Caco-2 (cell line): ENCODE results near the gene GALE. TPM values are rescaled to one million over a fixed set of nuclear protein-coding genes. Genes with fewer than 3 reads are reported as not detected.

Experiments
- BruUV-seq: library from RNA; stranded (reverse); fragments of 400-500 nt; replicated peaks from 2 replicates; lab custom pipeline; 2021; lab: Mats Ljungman, UMichigan
- CTCF ChIA-PET: fragments of 300-600 bp; sonication (Branson Sonifier 250); formaldehyde crosslinking; loops from one replicate; lab custom pipeline; 2022; ENCODE audit warnings: antibody characterized with exemption; lab: Charles Lee
- POLR2A ChIA-PET: fragments of 300-600 bp; sonication (Branson Sonifier 250); formaldehyde crosslinking; loops from one replicate; lab custom pipeline; 2022; ENCODE audit warnings: antibody characterized with exemption; lab: Charles Lee
- DNase-seq, 2 experiments: peaks; one replicate each; pipeline versions ENCODE4 v3.0.0 to v3.0.0-alpha.2; 2020 to 2022
- H3K27me3 ChIP-seq: replicated peaks from 2 replicates; pipeline ENCODE4 v1.6.0; 2011; ENCODE audit warnings: low read length; ENCODE audit not compliant: control insufficient read depth, insufficient read depth
- H3K36me3 ChIP-seq: 2 replicates; pipeline ENCODE4 v1.5.1; 2011; ENCODE audit warnings: low read length; ENCODE audit not compliant: control insufficient read depth, insufficient read depth
- H3K4me1 ChIP-seq: fragments of 250-450 bp; sonication (Bioruptor Pico); 2 replicates; pipeline ENCODE4 v1.5.1; 2020; ENCODE audit warnings: mild to moderate bottlenecking
- H3K4me3 ChIP-seq: 2 replicates; pipeline ENCODE4 v1.5.1; 2011; ENCODE audit warnings: low read depth, mild to moderate bottlenecking, control low read depth, low read length
- H3K9me3 ChIP-seq: fragments of 250-450 bp; sonication (Bioruptor Pico); 2 replicates; pipeline ENCODE4 v1.5.1; 2020; ENCODE audit warnings: mild to moderate bottlenecking, moderate library complexity
- H3K27ac Mint-ChIP-seq: one replicate; pipeline ENCODE4 v1.8.0; 2022; ENCODE audit warnings: mixed read lengths; ENCODE audit not compliant: unreplicated experiment
- H3K27me3 Mint-ChIP-seq: one replicate; pipeline ENCODE4 v1.8.0; 2022; ENCODE audit warnings: mixed read lengths; ENCODE audit not compliant: insufficient read depth, unreplicated experiment
- H3K36me3 Mint-ChIP-seq: one replicate; pipeline ENCODE4 v1.8.0; 2022; ENCODE audit warnings: mild to moderate bottlenecking, mixed read lengths; ENCODE audit not compliant: insufficient read depth, unreplicated experiment
- H3K4me1 Mint-ChIP-seq: one replicate; pipeline ENCODE4 v1.8.0; 2022; ENCODE audit warnings: low read depth, mixed read lengths; ENCODE audit not compliant: unreplicated experiment
- H3K4me3 Mint-ChIP-seq: one replicate; pipeline ENCODE4 v1.8.0; 2022; ENCODE audit warnings: mild to moderate bottlenecking, moderate library complexity, mixed read lengths; ENCODE audit not compliant: unreplicated experiment
- H3K9me3 Mint-ChIP-seq: one replicate; pipeline ENCODE4 v1.8.0; 2022; ENCODE audit warnings: mixed read lengths; ENCODE audit not compliant: unreplicated experiment
- intact Hi-C: fragments of 100-400 bp; cut with micrococcal nuclease; formaldehyde crosslinking; loops from one replicate; pipeline ENCODE4 v1.10.0; 2022; ENCODE audit not compliant: unreplicated experiment
- total RNA-seq: library from RNA; stranded (reverse); gene quantifications from 2 replicates; pipeline ENCODE4 v1.2.3, GENCODE V29; 2022
- TF ChIP-seq, protein P1 (sequence below), 2 experiments: fragments of 200-600 bp in 1 of 2; IDR thresholded peaks; 1 replicate in 1 of 2; 2 replicates in 1 of 2; pipeline versions ENCODE4 v1.5.1 to v1.8.0; 2011 to 2022; ENCODE audit warnings: antibody characterized with exemption in 1 of 2, control low read depth in 1 of 2, inconsistent platforms in 1 of 2, low read depth in 1 of 2, low read length in 1 of 2, mild to moderate bottlenecking in 1 of 2, moderate library complexity in 1 of 2; ENCODE audit not compliant: insufficient read depth in 1 of 2, severe bottlenecking in 1 of 2, unreplicated experiment in 1 of 2

The GALE gene
- total RNA-seq, 1 experiment from 2014 or later: 51.6 TPM

DNA sequence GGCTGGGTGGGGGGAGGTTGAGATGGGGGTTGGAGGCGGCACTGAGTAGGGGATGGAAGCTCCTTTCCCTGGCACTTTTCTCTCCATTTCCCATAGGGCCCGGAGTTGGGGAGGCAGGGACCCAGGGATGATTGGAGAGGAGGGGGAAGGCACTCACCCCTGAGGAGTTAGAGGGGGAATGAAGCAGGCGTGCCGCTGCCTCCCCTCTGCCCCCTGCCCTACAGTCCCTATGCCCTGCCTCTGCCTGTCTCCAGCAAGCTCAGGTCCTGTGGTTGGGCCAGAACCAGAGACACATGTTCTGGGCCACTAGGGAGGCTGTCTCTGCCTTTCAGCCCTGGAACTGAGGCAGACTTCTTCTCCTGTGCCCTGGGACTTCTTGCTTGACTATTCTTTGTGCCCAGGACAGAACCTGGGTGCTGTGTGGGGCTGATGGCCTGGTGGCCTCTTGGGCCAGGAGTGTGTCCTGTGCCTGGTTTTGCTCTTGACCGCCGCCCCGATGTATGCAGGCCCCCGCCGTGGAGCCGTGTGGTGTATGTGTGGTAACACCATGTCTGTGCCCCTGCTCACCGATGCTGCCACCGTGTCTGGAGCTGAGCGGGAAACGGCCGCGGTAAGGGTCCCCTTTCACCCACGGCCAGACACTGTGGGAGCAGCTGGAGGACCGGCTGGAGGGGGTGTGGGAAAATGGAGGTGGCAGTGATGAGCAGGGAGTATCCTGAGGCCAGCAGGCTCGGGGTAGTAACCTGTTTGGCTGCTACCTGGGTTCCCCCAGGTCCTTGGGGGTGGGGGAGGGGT lies 8.2 kb downstream of the GALE start:
- H3K9me3 ChIP-seq: no peaks in the 10 kb centered on the region
- TF ChIP-seq, protein P1, sequence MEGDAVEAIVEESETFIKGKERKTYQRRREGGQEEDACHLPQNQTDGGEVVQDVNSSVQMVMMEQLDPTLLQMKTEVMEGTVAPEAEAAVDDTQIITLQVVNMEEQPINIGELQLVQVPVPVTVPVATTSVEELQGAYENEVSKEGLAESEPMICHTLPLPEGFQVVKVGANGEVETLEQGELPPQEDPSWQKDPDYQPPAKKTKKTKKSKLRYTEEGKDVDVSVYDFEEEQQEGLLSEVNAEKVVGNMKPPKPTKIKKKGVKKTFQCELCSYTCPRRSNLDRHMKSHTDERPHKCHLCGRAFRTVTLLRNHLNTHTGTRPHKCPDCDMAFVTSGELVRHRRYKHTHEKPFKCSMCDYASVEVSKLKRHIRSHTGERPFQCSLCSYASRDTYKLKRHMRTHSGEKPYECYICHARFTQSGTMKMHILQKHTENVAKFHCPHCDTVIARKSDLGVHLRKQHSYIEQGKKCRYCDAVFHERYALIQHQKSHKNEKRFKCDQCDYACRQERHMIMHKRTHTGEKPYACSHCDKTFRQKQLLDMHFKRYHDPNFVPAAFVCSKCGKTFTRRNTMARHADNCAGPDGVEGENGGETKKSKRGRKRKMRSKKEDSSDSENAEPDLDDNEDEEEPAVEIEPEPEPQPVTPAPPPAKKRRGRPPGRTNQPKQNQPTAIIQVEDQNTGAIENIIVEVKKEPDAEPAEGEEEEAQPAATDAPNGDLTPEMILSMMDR (IDR thresholded peaks at IDR 0.05; ENCODE audit: insufficient read depth in 1 of 2, low read depth in 1 of 2, low read length in 1 of 2, severe bottlenecking in 1 of 2, unreplicated experiment in 1 of 2): no peak
- peak overlapping the region; percentile 91 for H3K27ac Mint-ChIP-seq
- H3K27me3 ChIP-seq: no peaks in the 10 kb centered on the region
- no peaks in the 10 kb centered on the region for H3K9me3 Mint-ChIP-seq
- H3K36me3 ChIP-seq: no peaks in the 10 kb centered on the region; the same call in 1 of the 2 replicates
- H3K4me1 ChIP-seq: peaks cover 9% of the 10 kb centered on the region
- POLR2A ChIA-PET: interaction anchor here (1.9 to 3.2 kb wide), 2 partner anchors 9 to 14 kb away, joined by 15 to 19 read pairs; partner anchors contain the start of genes GALE and PITHD1
- no peak for DNase-seq
- H3K36me3 Mint-ChIP-seq: peaks cover 70% of the 10 kb centered on the region
- no peaks in the 10 kb centered on the region for H3K27me3 Mint-ChIP-seq
- H3K4me3 ChIP-seq: peak overlapping the region; percentile 84
- peak overlapping the region; percentile 93 for H3K4me3 Mint-ChIP-seq
- BruUV-seq: no TSS peak
- no peaks in the 10 kb centered on the region for H3K4me1 Mint-ChIP-seq
- intact Hi-C loops: no loop called here
- CTCF ChIA-PET: interaction anchor here (2.1 kb wide), 1 partner anchor 20 kb away, joined by 21 read pairs; no protein-coding TSS in a partner anchor

DNA sequence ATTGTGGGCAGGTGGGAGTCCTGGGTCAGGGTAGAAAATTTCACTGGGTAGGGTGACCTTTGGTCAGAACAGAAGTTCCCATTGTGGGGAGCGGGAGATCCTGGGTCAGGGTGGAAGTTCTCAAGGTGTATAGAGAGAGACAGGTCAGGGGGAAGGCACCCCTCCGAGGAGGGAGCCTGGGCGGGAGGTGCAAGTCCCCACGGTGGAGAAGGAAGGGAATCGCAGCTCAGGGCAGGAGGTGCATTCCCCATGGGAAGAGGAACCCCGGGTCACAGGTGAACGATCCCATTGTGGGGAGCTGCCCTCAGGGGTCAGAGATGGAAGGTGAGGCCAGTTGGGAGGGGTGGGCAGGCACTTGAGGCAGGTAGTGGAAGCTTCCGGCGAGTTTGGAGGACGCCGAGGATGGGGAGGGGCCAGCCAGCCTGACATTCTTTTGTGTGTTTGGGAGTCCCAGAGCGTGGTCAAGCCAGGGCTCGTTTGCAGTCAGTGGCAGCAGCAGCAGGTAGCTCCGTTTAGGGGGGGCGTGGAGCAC lies 9.0 kb downstream of the GALE start:
- POLR2A ChIA-PET: interaction anchor here (0.7 to 3.2 kb wide), 3 partner anchors 9 to 168 kb away, joined by 3 to 19 read pairs (median 15); partner anchors contain the start of genes GALE and PITHD1
- no peaks in the 10 kb centered on the region; the same call in 1 of the 2 replicates for H3K36me3 ChIP-seq
- H3K4me1 Mint-ChIP-seq: no peaks in the 10 kb centered on the region
- no peaks in the 10 kb centered on the region for H3K27me3 ChIP-seq
- intact Hi-C loops: loop anchor here (1.0 kb wide), 2 partner anchors 9 to 13 kb away; partner anchors contain the start of genes GALE and PITHD1
- H3K4me1 ChIP-seq: peaks cover 9% of the 10 kb centered on the region
- TF ChIP-seq, protein P1 (IDR thresholded peaks at IDR 0.05; ENCODE audit: insufficient read depth in 1 of 2, low read depth in 1 of 2, low read length in 1 of 2, severe bottlenecking in 1 of 2, unreplicated experiment in 1 of 2): no peak
- H3K27ac Mint-ChIP-seq: peak overlapping the region; percentile 91
- CTCF ChIA-PET: interaction anchor here (0.6 to 2.1 kb wide), 3 partner anchors 9 to 19 kb away, joined by 4 to 21 read pairs (median 6); partner anchors contain the start of genes GALE and PITHD1
- BruUV-seq: no TSS peak
- H3K4me3 Mint-ChIP-seq: peak overlapping the region; percentile 93
- no peaks in the 10 kb centered on the region for H3K9me3 ChIP-seq
- peak; percentile 56 to 63 for DNase-seq
- H3K4me3 ChIP-seq: peak overlapping the region; percentile 84
- no peaks in the 10 kb centered on the region for H3K9me3 Mint-ChIP-seq
- H3K27me3 Mint-ChIP-seq: no peaks in the 10 kb centered on the region
- H3K36me3 Mint-ChIP-seq: peaks cover 73% of the 10 kb centered on the region
